PFSK-1 (cell line): Measurements from ENCODE around the gene ANAPC2.

Experiments used
- POLR2AphosphoS5 ChIP-seq: IDR thresholded peaks from 2 replicates; pipeline ENCODE4 v1.6.1; 2012; ENCODE audit warnings: low read depth, mild to moderate bottlenecking, control low read depth, low read length, moderate library complexity
- SIN3A ChIP-seq: IDR thresholded peaks from 2 replicates; pipeline ENCODE4 v1.6.1; 2012; ENCODE audit warnings: mild to moderate bottlenecking, low read length, moderate library complexity, borderline replicate concordance; ENCODE audit not compliant: insufficient read depth
- TAF1 ChIP-seq: IDR thresholded peaks from 2 replicates; pipeline ENCODE4 v1.6.1; 2012; ENCODE audit warnings: low read length, control low read depth, borderline replicate concordance; ENCODE audit not compliant: insufficient read depth

- no peak for TF ChIP-seq TAF1
- no peak for TF ChIP-seq SIN3A
- no peak for TF ChIP-seq POLR2AphosphoS5
Observed at GRCh38 chr9:137174722-137175293, 13.6 kb downstream of the ANAPC2 start.
